GM21390 (cell line): ENCODE data around the gene MAP2K5.

Experiments
- ATAC-seq: cut with Tn5 transposase; IDR thresholded peaks from one replicate; pipeline ENCODE4 v1.9.1; 2021; ENCODE audit not compliant: unreplicated experiment

The MAP2K5 gene

DNA sequence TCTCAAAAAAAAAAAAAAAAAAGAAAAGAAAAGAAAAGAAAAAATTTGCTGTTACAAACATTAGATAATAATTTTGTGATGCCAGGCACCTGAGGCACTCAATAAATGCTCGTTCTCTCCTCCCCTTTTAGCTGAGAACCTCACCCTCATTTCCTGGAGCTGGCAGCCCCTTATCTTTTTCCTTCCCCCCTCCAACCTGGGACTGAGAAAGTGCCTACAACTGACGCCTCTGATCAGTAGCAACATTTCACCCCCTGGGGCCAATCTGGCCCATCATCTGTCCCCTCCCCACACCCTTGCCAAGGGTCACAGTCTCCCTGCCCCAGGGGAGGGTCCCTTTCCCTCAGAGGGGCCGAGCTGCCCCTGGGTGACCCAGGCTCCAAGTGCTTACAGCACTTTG is 309.9 kb downstream of the MAP2K5 start:
- no peak for ATAC-seq

DNA sequence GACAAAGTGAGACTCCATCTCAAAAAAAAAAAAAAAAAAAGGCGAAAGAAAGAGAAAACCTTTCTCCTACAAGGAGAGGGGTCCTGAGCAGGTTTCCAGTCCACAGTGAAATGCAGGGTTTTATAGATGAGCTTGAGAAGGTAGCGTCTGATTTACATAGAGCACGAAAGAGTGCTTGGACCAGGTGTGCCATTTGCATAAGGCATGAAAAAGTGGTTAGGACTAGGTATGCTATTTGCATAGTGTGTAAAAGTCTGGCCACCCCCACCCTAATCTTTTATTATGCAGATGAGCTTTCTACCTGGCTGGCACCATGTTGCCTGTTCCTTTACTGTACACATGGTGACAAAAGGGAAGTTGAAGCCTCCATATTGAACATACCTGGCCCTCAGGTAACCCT is 311.0 kb downstream of the MAP2K5 start:
- no peak for ATAC-seq

- ATAC-seq, result no peak
Observed at GRCh38 chr15:67854358-67854757, 311.9 kb downstream of the MAP2K5 start.

DNA sequence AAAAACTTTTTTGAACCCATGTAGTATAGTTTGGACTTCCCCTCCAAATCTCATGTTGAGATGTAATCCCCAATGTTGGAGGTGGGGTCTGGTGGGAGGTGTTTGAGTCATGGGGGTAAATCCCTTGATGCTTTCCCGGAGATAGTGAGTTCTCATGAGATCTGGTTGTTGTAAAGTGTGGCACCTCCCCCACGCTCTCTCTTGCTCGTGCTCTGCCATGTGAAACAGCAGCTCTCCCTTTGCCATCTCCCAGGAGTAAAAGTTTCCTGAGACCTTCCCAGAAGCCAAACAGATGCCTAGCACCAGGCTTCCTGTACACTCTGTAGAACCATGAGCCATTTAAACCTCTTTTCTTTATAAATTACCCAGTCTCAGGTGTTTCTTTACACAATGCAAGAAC is 313.3 kb downstream of the MAP2K5 start:
- no peak for ATAC-seq
